Activated CD4-positive, alpha-beta T cell treated with anti-CD3 and anti-CD28 coated beads, Interleukin-2, amount 50 U/mL, for 4 hours (primary cell): ENCODE results near the gene IGSF22.

Experiments
- DNase-seq, 2 experiments: peaks; one replicate each; pipeline ENCODE4 v3.0.0-alpha.2; 2020

The IGSF22 gene

GRCh38 chr11:18743365-18743764, 17.4 kb upstream of the IGSF22 start:
- no peak for DNase-seq

GRCh38 chr11:18741783-18742182, 15.8 kb upstream of the IGSF22 start:
- no peak for DNase-seq

GRCh38 chr11:18739685-18740084, 13.7 kb upstream of the IGSF22 start:
- no peak for DNase-seq

DNA sequence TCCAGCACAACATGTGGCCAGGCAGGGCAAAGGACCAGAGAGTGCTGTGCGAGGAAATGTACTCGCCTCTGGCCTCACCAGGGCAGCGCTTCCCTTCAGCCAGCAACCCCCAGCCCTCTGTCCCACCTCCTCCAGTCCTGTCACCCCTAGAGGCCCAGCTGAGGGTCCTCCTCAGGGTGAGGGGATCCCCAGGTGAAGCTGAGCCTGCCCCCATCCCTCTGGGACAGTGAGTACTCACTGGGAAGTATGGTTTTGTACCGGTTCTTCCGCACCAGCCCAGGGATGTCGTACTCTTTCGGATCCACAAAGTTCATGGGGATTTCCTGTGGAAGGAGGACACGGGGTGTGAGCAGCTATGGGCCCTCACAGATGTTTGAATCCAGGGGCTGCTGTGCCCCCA, 11.7 kb upstream of the IGSF22 start:
- no peak for DNase-seq

DNA sequence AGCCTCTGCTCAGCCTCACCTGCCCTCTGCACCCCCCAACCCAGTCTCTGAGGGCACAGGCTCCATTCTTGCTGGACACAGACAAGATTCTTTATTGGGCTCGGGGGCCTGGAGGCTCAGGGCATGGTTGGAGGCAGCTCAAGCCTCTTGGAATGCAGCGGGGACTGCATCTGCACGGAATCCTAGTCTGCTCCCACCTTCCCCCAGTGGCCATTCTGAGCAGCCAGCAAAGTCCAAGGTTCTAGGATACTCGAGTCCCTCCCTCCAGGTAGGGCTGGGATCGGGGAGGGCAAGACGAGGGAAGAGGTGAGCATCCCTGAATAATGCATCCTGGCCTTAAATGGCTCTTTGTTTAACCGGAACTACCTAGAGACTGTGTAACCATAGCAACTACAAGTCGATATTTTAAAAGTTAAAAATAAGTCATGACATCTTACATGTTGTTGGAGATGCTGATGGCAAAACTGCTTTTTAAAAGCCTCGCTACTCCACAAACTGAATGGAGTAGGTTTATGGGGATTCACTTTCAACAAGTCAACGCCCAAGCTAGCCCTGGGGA, 10.7 kb upstream of the IGSF22 start:
- DNase-seq = no peak

GRCh38 chr11:18733202-18733601, 7.2 kb upstream of the IGSF22 start:
- no peak for DNase-seq

- DNase-seq = peak; percentile 66 to 75
These were observed 6.2 kb upstream of the IGSF22 start for GRCh38 chr11:18731949-18732821.

DNA sequence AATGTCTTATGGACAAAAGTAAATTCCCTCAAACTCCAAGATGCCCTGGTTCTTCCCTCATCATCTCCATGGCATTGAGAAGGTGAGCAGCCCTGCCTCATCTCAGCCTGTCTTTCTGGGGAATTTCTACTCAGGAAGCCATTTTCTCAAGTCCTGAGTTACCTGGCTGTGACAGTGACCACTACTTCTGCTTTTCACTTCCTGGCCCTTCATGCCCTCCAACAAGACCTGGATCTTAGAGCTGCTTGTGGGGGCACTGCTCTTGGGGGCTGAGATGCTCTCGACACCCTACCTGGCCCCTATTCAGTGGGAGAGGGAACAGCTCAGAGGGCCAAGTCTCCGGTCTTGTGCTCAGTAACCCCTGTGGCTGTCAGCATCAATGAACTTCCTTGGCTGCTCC, 5.5 kb upstream of the IGSF22 start:
- DNase-seq = no peak

- DNase-seq = no peak
These were observed 4.0 kb upstream of the IGSF22 start for GRCh38 chr11:18730020-18730419.

DNA sequence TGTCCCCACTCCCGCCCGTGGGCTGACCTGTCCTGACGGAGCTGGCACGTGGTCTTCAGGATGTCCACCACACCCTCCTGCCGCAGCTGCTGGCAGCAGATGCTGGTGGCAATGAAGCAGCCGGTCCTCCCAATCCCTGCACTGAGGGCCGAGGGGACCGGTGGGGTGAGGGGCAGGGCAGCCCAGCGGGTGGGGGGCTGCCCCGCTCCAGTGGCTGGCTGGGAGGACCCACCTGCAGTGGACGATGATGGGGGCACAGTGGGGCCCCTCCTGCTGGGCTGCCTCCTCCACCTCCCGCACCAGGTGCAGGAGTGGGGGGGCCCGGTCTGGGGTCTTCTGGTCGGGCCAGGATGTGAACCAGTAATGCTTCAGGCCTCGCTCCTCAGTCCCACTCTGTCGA, 3.4 kb upstream of the IGSF22 start:
- DNase-seq = no peak

DNA sequence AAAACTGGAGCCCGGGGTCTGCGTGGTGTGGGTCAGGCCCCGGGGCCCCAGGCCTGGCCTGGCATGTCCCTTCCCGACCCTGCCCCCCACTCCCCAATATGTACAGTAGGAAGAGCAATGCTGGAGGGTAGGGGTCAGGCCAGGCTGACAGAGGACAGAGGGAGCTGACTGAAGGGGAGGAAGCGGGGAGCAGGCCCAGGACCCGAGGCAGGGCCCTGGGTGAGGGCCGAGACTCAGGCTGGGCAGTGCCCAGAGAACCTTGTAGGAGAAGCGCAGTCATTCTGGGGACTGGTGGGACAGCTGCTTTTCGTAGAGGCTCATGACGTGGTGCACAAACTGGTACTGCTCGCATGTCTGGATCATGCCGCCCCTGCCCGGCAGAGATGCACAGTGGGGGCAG, 2.7 kb upstream of the IGSF22 start:
- no peak for DNase-seq

GRCh38 chr11:18727479-18728236, 1.7 kb upstream of the IGSF22 start:
- DNase-seq = peak; percentile 37 to 44

DNA sequence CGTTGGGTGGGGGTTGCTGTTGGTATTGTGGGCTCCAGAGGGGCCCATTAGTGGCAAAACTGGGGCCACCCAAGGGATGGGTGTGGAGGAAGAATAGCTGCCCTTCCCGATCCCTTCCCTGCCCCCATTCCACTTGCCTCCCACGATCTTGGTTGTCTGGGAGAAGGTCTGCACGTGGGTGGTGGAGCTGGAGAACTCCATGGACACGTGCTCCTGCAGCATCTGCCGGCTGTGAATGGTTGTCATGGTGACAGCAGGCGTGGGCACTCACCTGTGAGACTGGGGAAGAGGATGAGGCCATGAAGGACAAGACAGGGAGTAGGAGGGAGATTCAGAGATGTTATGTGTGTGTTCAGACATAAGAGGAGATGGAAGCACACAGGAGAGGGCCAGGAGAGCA, 2.0 kb downstream of the IGSF22 start:
- no peak for DNase-seq

- DNase-seq = no peak
These were observed 3.7 kb downstream of the IGSF22 start for GRCh38 chr11:18722293-18722637.

DNA sequence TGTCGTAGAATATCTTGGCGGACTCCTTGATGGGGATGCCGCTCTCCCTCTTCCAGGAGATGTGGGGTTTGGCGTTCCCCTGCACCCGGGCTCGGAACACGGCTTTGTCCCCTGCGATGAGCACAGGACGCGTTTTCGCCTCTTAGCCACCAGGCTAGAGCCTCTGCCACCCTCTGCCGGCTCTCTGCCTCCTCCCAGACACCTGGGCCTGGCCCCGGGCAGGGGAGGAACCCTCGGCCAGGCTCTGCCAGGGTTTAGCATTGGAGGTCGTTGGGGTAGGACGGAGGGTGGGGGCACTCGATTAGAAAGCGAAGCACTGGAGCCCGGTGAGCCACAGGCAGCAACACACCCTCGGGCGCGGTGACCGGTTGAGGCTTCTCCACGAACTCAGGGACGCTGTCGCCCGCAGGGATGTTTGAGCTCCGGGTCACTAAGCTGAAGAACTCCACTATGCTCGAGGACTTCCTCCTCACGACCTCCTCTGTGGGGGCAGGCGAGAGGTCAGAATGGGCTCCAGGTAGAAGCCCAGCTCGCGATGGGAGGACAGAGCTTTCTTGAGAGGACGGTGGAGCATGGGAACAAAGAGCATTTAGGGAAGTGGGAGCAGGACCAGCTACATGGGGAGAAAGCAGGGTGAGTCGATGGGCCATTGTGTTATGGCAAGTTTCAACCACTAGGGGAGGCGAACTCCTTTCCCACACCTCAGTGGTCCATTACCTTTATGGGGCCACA, 4.3 kb downstream of the IGSF22 start:
- DNase-seq = peak; percentile 27 to 38

DNA sequence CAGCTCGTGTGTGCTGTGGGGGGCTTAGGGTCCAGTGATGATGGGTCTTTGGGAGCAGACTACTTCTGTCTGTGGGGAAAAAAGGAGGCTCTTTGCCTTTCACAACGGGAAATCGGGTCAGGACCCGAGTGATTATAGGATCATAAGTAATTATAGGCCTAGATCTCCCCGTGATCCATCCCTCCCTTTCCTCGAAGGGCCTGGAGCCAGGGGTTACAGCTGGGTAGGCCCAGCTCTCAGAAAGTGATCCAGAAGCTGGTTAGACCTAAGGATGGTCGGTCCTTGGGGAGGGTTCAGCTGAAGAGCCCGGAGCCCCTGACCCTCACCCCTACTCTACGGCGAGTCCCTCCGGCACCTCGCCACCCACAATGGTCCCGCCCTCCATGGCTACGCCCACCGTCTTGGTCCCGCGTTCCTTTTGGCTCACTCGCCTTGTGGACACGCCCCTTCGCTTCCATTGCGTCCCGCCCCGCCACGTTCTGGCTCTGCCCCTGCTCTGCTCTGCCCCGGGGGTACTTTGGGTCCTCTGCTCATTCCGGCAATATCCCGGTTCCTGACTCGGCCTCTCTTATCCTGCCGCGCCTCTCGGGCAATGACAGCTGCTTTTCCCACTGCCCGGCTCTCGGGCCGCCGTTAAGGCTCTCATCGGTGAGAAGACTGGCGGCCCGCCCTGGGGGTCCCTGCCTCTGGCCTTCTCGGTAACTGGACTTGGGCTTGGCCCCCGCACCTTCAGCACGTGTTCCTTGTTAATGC, 5.0 kb downstream of the IGSF22 start:
- DNase-seq = peak; percentile 83

- no peak for DNase-seq
These were observed 5.7 kb downstream of the IGSF22 start for GRCh38 chr11:18720091-18720807.

DNA sequence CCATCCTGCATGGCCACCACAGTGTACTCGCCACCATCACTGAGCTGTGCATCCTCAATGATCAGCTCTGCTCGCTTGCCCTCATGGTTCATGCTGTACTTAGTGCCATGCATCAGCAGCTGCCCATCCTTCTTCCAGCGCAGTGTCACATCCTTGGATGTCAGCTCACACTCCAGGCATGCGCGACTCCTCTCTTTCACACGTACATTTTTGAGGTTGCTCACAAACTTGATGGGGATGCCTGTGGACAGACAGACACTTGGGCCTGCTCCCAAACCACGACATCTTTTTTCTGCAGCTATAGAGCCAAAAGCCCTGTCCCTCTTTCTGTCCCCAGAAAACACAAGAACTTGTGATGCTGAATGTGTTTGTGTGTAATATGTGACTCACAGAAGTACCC, 10.5 kb downstream of the IGSF22 start:
- no peak for DNase-seq

DNA sequence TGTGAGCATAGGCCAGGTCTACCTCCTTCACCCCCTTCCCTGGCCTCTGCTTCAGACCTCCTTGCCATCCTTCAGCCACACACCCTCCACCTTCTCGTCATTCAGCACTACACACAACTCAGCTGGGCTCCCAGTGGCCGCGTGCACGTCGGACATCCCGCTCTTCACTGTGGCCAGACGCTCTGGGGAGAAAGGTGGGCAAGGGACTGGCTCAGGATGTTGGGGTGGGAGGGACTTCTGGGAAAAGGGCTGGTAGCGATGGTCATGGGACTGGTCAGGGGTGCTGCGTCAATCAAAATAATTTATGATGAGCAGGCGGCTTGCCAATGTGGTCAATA, 11.6 kb downstream of the IGSF22 start:
- no peak for DNase-seq

- no peak for DNase-seq
These were observed 12.1 kb downstream of the IGSF22 start for GRCh38 chr11:18713646-18714442.

DNA sequence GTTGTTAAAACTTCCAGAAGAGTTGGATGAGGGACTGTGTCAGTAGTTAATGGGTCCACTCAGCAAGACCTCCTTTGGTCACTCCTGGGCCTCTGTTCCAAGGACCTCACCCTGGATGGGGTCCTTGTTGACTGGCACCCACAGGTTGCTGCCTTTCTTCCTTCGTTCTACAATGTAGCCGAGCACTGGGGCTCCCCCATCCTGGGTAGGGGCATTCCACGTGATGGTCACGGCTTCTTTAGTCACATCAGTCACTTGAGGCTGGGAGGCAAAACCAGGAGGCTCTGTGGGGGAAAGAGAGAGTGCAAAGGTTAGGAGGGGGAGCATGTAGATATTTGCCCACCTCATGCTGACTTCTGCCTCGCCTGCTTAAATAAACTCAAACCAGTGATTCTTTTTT, 15.4 kb downstream of the IGSF22 start:
- no peak for DNase-seq
